ENCODE measurements around the gene RSPH6A.

The RSPH6A gene

GRCh38 chr19:45767881-45768654 lies 47.0 kb downstream of the RSPH6A start:
- Histone ChIP-seq H3K9ac (ENCODE audit: low read length) (peak overlapping the region; percentile 96), H3K36me3 (ENCODE audit: control insufficient read depth, insufficient read depth, low read length, severe bottlenecking) (peaks cover 9% of the 10 kb centered on the region), H3K4me3 (ENCODE audit: low read length) (peak overlapping the region; percentile 95), H3K9me3 (ENCODE audit: control insufficient read depth, low read length) (no peaks in the 10 kb centered on the region), H3K27me3 (replicated peaks; ENCODE audit: control insufficient read depth, insufficient read depth, low read length) (no peaks in the 10 kb centered on the region), H3K4me1 (ENCODE audit: control insufficient read depth, insufficient read depth, low read length) (peaks cover 32% of the 10 kb centered on the region)
- DNase-seq (ENCODE audit: low read depth), result peak; percentile 76

GRCh38 chr19:45767410-45767880 lies 47.7 kb downstream of the RSPH6A start:
- Histone ChIP-seq H3K9ac (ENCODE audit: low read length) (peak overlapping the region; percentile 96), H3K36me3 (ENCODE audit: control insufficient read depth, insufficient read depth, low read length, severe bottlenecking) (peaks cover 7% of the 10 kb centered on the region), H3K9me3 (ENCODE audit: control insufficient read depth, low read length) (no peaks in the 10 kb centered on the region), H3K27me3 (replicated peaks; ENCODE audit: control insufficient read depth, insufficient read depth, low read length) (no peaks in the 10 kb centered on the region), H3K4me1 (ENCODE audit: control insufficient read depth, insufficient read depth, low read length) (peaks cover 32% of the 10 kb centered on the region), H3K4me3 (ENCODE audit: low read length) (peak overlapping the region; percentile 95)
- DNase-seq (ENCODE audit: low read depth), result peak; percentile 98

GRCh38 chr19:45766869-45767346 lies 48.2 kb downstream of the RSPH6A start:
- peak overlapping the region; percentile 96 for H3K9ac ChIP-seq (ENCODE audit: low read length)
- peaks cover 32% of the 10 kb centered on the region for H3K4me1 ChIP-seq (ENCODE audit: control insufficient read depth, insufficient read depth, low read length)
- no peaks in the 10 kb centered on the region for H3K9me3 ChIP-seq (ENCODE audit: control insufficient read depth, low read length)
- peaks cover 7% of the 10 kb centered on the region for H3K36me3 ChIP-seq (ENCODE audit: control insufficient read depth, insufficient read depth, low read length, severe bottlenecking)
- no peaks in the 10 kb centered on the region for H3K27me3 ChIP-seq (replicated peaks; ENCODE audit: control insufficient read depth, insufficient read depth, low read length)
- peak; percentile 49 for DNase-seq (ENCODE audit: low read depth)
- peak overlapping the region; percentile 95 for H3K4me3 ChIP-seq (ENCODE audit: low read length)

- no peaks in the 10 kb centered on the region for H3K27me3 ChIP-seq (replicated peaks; ENCODE audit: control insufficient read depth, insufficient read depth, low read length)
- H3K9me3 ChIP-seq (ENCODE audit: control insufficient read depth, low read length), result no peaks in the 10 kb centered on the region
- peaks cover 5% of the 10 kb centered on the region for H3K36me3 ChIP-seq (ENCODE audit: control insufficient read depth, insufficient read depth, low read length, severe bottlenecking)
- H3K4me3 ChIP-seq (ENCODE audit: low read length), result peak overlapping the region; percentile 95
- peaks cover 32% of the 10 kb centered on the region for H3K4me1 ChIP-seq (ENCODE audit: control insufficient read depth, insufficient read depth, low read length)
- H3K9ac ChIP-seq (ENCODE audit: low read length), result peak overlapping the region; percentile 96
- no peak for DNase-seq (ENCODE audit: low read depth)
These were observed 48.7 kb downstream of the RSPH6A start for GRCh38 chr19:45766296-45766868.

GRCh38 chr19:45765702-45766295 lies 49.3 kb downstream of the RSPH6A start:
- H3K27me3 ChIP-seq (replicated peaks; ENCODE audit: control insufficient read depth, insufficient read depth, low read length), result no peaks in the 10 kb centered on the region
- no peaks in the 10 kb centered on the region for H3K9me3 ChIP-seq (ENCODE audit: control insufficient read depth, low read length)
- no peaks in the 10 kb centered on the region for H3K36me3 ChIP-seq (ENCODE audit: control insufficient read depth, insufficient read depth, low read length, severe bottlenecking)
- no peak overlapping the region for H3K4me3 ChIP-seq (ENCODE audit: low read length)
- peaks cover 28% of the 10 kb centered on the region for H3K4me1 ChIP-seq (ENCODE audit: control insufficient read depth, insufficient read depth, low read length)
- peak overlapping the region; percentile 96 for H3K9ac ChIP-seq (ENCODE audit: low read length)
- no peak for DNase-seq (ENCODE audit: low read depth)

GRCh38 chr19:45764945-45765701 lies 50.0 kb downstream of the RSPH6A start:
- DNase-seq (ENCODE audit: low read depth), result no peak
- no peak overlapping the region for H3K9ac ChIP-seq (ENCODE audit: low read length)
- H3K36me3 ChIP-seq (ENCODE audit: control insufficient read depth, insufficient read depth, low read length, severe bottlenecking), result no peaks in the 10 kb centered on the region
- H3K27me3 ChIP-seq (replicated peaks; ENCODE audit: control insufficient read depth, insufficient read depth, low read length), result no peaks in the 10 kb centered on the region
- peaks cover 28% of the 10 kb centered on the region for H3K4me1 ChIP-seq (ENCODE audit: control insufficient read depth, insufficient read depth, low read length)
- no peaks in the 10 kb centered on the region for H3K9me3 ChIP-seq (ENCODE audit: control insufficient read depth, low read length)
- no peak overlapping the region for H3K4me3 ChIP-seq (ENCODE audit: low read length)

GRCh38 chr19:45764475-45764874 lies 50.6 kb downstream of the RSPH6A start:
- H3K9ac ChIP-seq (ENCODE audit: low read length), result peak overlapping the region; percentile 24
- no peak overlapping the region for H3K4me3 ChIP-seq (ENCODE audit: low read length)
- no peaks in the 10 kb centered on the region for H3K9me3 ChIP-seq (ENCODE audit: control insufficient read depth, low read length)
- no peaks in the 10 kb centered on the region for H3K27me3 ChIP-seq (replicated peaks; ENCODE audit: control insufficient read depth, insufficient read depth, low read length)
- DNase-seq (ENCODE audit: low read depth), result no peak
- H3K36me3 ChIP-seq (ENCODE audit: control insufficient read depth, insufficient read depth, low read length, severe bottlenecking), result no peaks in the 10 kb centered on the region
- H3K4me1 ChIP-seq (ENCODE audit: control insufficient read depth, insufficient read depth, low read length), result peaks cover 23% of the 10 kb centered on the region

- Histone ChIP-seq H3K4me3 (ENCODE audit: low read length) (no peak overlapping the region), H3K9ac (ENCODE audit: low read length) (peak overlapping the region; percentile 24), H3K4me1 (ENCODE audit: control insufficient read depth, insufficient read depth, low read length) (peaks cover 23% of the 10 kb centered on the region), H3K36me3 (ENCODE audit: control insufficient read depth, insufficient read depth, low read length, severe bottlenecking) (no peaks in the 10 kb centered on the region), H3K27me3 (replicated peaks; ENCODE audit: control insufficient read depth, insufficient read depth, low read length) (peaks cover 4% of the 10 kb centered on the region), H3K9me3 (ENCODE audit: control insufficient read depth, low read length) (no peaks in the 10 kb centered on the region)
- no peak for DNase-seq (ENCODE audit: low read depth)
These were observed 51.3 kb downstream of the RSPH6A start for GRCh38 chr19:45763691-45764294.

GRCh38 chr19:45762870-45763631 lies 52.1 kb downstream of the RSPH6A start:
- Histone ChIP-seq H3K4me3 (ENCODE audit: low read length) (no peak overlapping the region), H3K4me1 (ENCODE audit: control insufficient read depth, insufficient read depth, low read length) (peaks cover 23% of the 10 kb centered on the region), H3K9ac (ENCODE audit: low read length) (no peak overlapping the region), H3K36me3 (ENCODE audit: control insufficient read depth, insufficient read depth, low read length, severe bottlenecking) (no peaks in the 10 kb centered on the region), H3K27me3 (replicated peaks; ENCODE audit: control insufficient read depth, insufficient read depth, low read length) (peaks cover 5% of the 10 kb centered on the region), H3K9me3 (ENCODE audit: control insufficient read depth, low read length) (no peaks in the 10 kb centered on the region)
- DNase-seq (ENCODE audit: low read depth), result no peak

GRCh38 chr19:45761714-45762113 lies 53.4 kb downstream of the RSPH6A start:
- H3K4me1 ChIP-seq (ENCODE audit: control insufficient read depth, insufficient read depth, low read length), result peaks cover 18% of the 10 kb centered on the region
- no peaks in the 10 kb centered on the region for H3K36me3 ChIP-seq (ENCODE audit: control insufficient read depth, insufficient read depth, low read length, severe bottlenecking)
- no peaks in the 10 kb centered on the region for H3K9me3 ChIP-seq (ENCODE audit: control insufficient read depth, low read length)
- H3K27me3 ChIP-seq (replicated peaks; ENCODE audit: control insufficient read depth, insufficient read depth, low read length), result peaks cover 5% of the 10 kb centered on the region
- no peak overlapping the region for H3K9ac ChIP-seq (ENCODE audit: low read length)
- H3K4me3 ChIP-seq (ENCODE audit: low read length), result no peak overlapping the region
- no peak for DNase-seq (ENCODE audit: low read depth)
